HepG2 (cell line): Measurements from ENCODE around the gene RASGRP2. TPM values are rescaled to one million over a fixed set of nuclear protein-coding genes. Genes with fewer than 3 reads are reported as not detected.
A peak's percentile ranks its signal among the peaks of the same experiment; 100 is the strongest.

Source experiments
- E2F1 ChIP-seq: sonication (generic); formaldehyde crosslinking; IDR thresholded peaks from 2 replicates; pipeline ENCODE4 v1.5.0; 2020; ENCODE audit warnings: missing genetic modification reagents
- HMGXB3 ChIP-seq: sonication (generic); formaldehyde crosslinking; IDR thresholded peaks from 2 replicates; pipeline ENCODE4 v1.4.0; 2020; ENCODE audit warnings: missing genetic modification reagents, borderline replicate concordance
- MTA1 ChIP-seq: sonication (generic); formaldehyde crosslinking; IDR thresholded peaks from 2 replicates; pipeline ENCODE4 v1.4.0; 2020; ENCODE audit warnings: missing genetic modification reagents, mild to moderate bottlenecking, borderline replicate concordance
- NFIC ChIP-seq: IDR thresholded peaks from 2 replicates; pipeline ENCODE4 v1.6.1; 2012; ENCODE audit warnings: mild to moderate bottlenecking, low read length, inconsistent platforms
- POLR2G ChIP-seq: fragments of 200-400 bp; formaldehyde crosslinking; IDR thresholded peaks from 2 replicates; pipeline ENCODE4 v1.6.1; 2018; ENCODE audit warnings: mild to moderate bottlenecking, low read depth, low read length, moderate library complexity
- SP1 ChIP-seq, 2 experiments: fragments of 450-650 bp in 1 of 2; sonication (generic) in 1 of 2; formaldehyde crosslinking in 1 of 2; IDR thresholded peaks; 2 replicates each; pipeline versions ENCODE4 v1.4.0 to v1.6.1; 2016 to 2020; ENCODE audit warnings: missing genetic modification reagents in 1 of 2
- SRSF9 ChIP-seq: fragments of 200-400 bp; formaldehyde crosslinking; IDR thresholded peaks from 2 replicates; pipeline ENCODE4 v1.6.1; 2018; ENCODE audit warnings: borderline replicate concordance, mild to moderate bottlenecking, low read depth, low read length; ENCODE audit not compliant: insufficient read depth, poor library complexity, severe bottlenecking
- SUZ12 ChIP-seq: fragments of 150-350 bp; IDR thresholded peaks from 2 replicates; pipeline ENCODE4 v1.6.1; 2014; ENCODE audit warnings: low read depth, low read length
- ZBTB7A ChIP-seq: sonication (generic); formaldehyde crosslinking; IDR thresholded peaks from 2 replicates; pipeline ENCODE4 v1.8.0; 2022; ENCODE audit warnings: mild to moderate bottlenecking, missing genetic modification reagents
- ZC3H13 ChIP-seq: sonication (generic); formaldehyde crosslinking; IDR thresholded peaks from 2 replicates; pipeline ENCODE4 v1.8.1; 2023; ENCODE audit warnings: mild to moderate bottlenecking, missing genetic modification reagents, moderate library complexity
- ZFP36L2 ChIP-seq: sonication (generic); formaldehyde crosslinking; IDR thresholded peaks from 2 replicates; pipeline ENCODE4 v1.4.0; 2020; ENCODE audit warnings: missing genetic modification reagents
- ZFY ChIP-seq: sonication (generic); formaldehyde crosslinking; IDR thresholded peaks from 2 replicates; pipeline ENCODE4 v1.4.0; 2020; ENCODE audit warnings: missing genetic modification reagents
- ZNF615 ChIP-seq: sonication (generic); formaldehyde crosslinking; IDR thresholded peaks from 2 replicates; pipeline ENCODE4 v1.5.0; 2020; ENCODE audit warnings: mild to moderate bottlenecking, missing genetic modification reagents, borderline replicate concordance
- polyA plus RNA-seq, 8 experiments: library from polyadenylated mRNA; depleted of rRNA in 3 of 8; stranded (reverse) in 7 of 8; unstranded in 1 of 8; fragments of >200 nt; fragmentation: Illumina TruSeq in 4 of 8; extraction: Trizol in 4 of 8; gene quantifications; 2 replicates each; pipeline versions ENCODE4 v1.2.1 to v1.2.3, GENCODE V29; 2011 to 2016; ENCODE audit warnings: low read depth in 4 of 8, missing spikeins in 1 of 8, mixed read lengths in 1 of 8; ENCODE audit not compliant: insufficient read depth in 1 of 8
- total RNA-seq, 5 experiments: library from RNA; depleted of rRNA; stranded (reverse); fragments of >200 nt; fragmentation: Illumina TruSeq; extraction: Trizol; gene quantifications; 2 replicates each; pipeline ENCODE4 v1.2.3, GENCODE V29; 2016; ENCODE audit warnings: low read depth in 1 of 5
- TF ChIP-seq, protein P1 (sequence below): sonication (generic); formaldehyde crosslinking; IDR thresholded peaks from 2 replicates; pipeline ENCODE4 v1.4.0; 2020; ENCODE audit warnings: missing genetic modification reagents; ENCODE audit errors: not compliant biosample characterization
- TF ChIP-seq, protein P2 (sequence below): sonication (generic); formaldehyde crosslinking; IDR thresholded peaks from 2 replicates; pipeline ENCODE4 v1.9.0; 2022; ENCODE audit warnings: missing genetic modification reagents, mild to moderate bottlenecking, borderline replicate concordance
- TF ChIP-seq, protein P3 (sequence below): sonication (generic); formaldehyde crosslinking; IDR thresholded peaks from 2 replicates; pipeline ENCODE4 v1.4.0; 2020; ENCODE audit warnings: mild to moderate bottlenecking, low read depth, missing genetic modification reagents
- TF ChIP-seq, protein P4 (sequence below): sonication (generic); formaldehyde crosslinking; IDR thresholded peaks from 2 replicates; pipeline ENCODE4 v1.4.0; 2020; ENCODE audit warnings: mild to moderate bottlenecking, missing genetic modification reagents

Gene RASGRP2
- total and polyA plus RNA-seq, 2 of the 13 experiments (the other 11 are each of a cell fraction or from before 2014, with no cell fraction given) = 0.61 TPM; not detected in 1

- TF ChIP-seq, protein P1, sequence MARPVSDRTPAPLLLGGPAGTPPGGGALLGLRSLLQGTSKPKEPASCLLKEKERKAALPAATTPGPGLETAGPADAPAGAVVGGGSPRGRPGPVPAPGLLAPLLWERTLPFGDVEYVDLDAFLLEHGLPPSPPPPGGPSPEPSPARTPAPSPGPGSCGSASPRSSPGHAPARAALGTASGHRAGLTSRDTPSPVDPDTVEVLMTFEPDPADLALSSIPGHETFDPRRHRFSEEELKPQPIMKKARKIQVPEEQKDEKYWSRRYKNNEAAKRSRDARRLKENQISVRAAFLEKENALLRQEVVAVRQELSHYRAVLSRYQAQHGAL (CRISPR knock-in tag) = no peak
- TF ChIP-seq ZFY (CRISPR knock-in tag) = 0 out of 2 replicates have a peak, but pooled peaks have one; percentile 22
- no peak for TF ChIP-seq ZNF615 (CRISPR knock-in tag)
- TF ChIP-seq ZFP36L2 (CRISPR knock-in tag) = no peak
- TF ChIP-seq HMGXB3 (CRISPR knock-in tag) = no peak
- TF ChIP-seq ZC3H13 = no peak; the same call in 1 of the 2 replicates
- TF ChIP-seq, protein P2, sequence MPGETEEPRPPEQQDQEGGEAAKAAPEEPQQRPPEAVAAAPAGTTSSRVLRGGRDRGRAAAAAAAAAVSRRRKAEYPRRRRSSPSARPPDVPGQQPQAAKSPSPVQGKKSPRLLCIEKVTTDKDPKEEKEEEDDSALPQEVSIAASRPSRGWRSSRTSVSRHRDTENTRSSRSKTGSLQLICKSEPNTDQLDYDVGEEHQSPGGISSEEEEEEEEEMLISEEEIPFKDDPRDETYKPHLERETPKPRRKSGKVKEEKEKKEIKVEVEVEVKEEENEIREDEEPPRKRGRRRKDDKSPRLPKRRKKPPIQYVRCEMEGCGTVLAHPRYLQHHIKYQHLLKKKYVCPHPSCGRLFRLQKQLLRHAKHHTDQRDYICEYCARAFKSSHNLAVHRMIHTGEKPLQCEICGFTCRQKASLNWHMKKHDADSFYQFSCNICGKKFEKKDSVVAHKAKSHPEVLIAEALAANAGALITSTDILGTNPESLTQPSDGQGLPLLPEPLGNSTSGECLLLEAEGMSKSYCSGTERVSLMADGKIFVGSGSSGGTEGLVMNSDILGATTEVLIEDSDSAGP (CRISPR knock-in tag) = 0 out of 2 replicates have a peak, but pooled peaks have one; percentile 18
- TF ChIP-seq SP1 (IDR thresholded peaks at IDR 0.05) = no peak
- no peak for TF ChIP-seq SP1 (CRISPR knock-in tag; IDR thresholded peaks at IDR 0.05)
- TF ChIP-seq NFIC = no peak
- TF ChIP-seq, protein P3, sequence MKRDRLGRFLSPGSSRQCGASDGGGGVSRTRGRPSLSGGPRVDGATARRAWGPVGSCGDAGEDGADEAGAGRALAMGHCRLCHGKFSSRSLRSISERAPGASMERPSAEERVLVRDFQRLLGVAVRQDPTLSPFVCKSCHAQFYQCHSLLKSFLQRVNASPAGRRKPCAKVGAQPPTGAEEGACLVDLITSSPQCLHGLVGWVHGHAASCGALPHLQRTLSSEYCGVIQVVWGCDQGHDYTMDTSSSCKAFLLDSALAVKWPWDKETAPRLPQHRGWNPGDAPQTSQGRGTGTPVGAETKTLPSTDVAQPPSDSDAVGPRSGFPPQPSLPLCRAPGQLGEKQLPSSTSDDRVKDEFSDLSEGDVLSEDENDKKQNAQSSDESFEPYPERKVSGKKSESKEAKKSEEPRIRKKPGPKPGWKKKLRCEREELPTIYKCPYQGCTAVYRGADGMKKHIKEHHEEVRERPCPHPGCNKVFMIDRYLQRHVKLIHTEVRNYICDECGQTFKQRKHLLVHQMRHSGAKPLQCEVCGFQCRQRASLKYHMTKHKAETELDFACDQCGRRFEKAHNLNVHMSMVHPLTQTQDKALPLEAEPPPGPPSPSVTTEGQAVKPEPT = no peak
- TF ChIP-seq ZBTB7A (CRISPR knock-in tag) = no peak
- no peak for TF ChIP-seq SRSF9
- TF ChIP-seq POLR2G = peak; percentile 30
- TF ChIP-seq MTA1 (CRISPR knock-in tag) = no peak
- no peak for TF ChIP-seq E2F1 (CRISPR knock-in tag)
- TF ChIP-seq SUZ12 = no peak
- TF ChIP-seq, protein P4, sequence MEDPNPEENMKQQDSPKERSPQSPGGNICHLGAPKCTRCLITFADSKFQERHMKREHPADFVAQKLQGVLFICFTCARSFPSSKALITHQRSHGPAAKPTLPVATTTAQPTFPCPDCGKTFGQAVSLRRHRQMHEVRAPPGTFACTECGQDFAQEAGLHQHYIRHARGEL (CRISPR knock-in tag) = no peak
Observed at GRCh38 chr11:64762674-64763525, 19.0 kb upstream of the RASGRP2 start (continued).
